GM12891 (cell line): ENCODE data around the gene CATSPERZ.

Source experiments
- PAX5 ChIP-seq: IDR thresholded peaks from 2 replicates; pipeline ENCODE4 v1.6.1; 2011; ENCODE audit warnings: low read length, moderate library complexity, mild to moderate bottlenecking; ENCODE audit not compliant: insufficient read depth, severe bottlenecking
- POLR2A ChIP-seq: IDR thresholded peaks from 2 replicates; pipeline ENCODE4 v1.6.1; 2011; ENCODE audit warnings: low read depth, low read length, control low read depth
- POLR2AphosphoS5 ChIP-seq: IDR thresholded peaks from 2 replicates; pipeline ENCODE4 v1.6.1; 2011; ENCODE audit warnings: low read depth, low read length, control low read depth
- POU2F2 ChIP-seq: IDR thresholded peaks from 2 replicates; pipeline ENCODE4 v1.6.1; 2011; ENCODE audit warnings: low read depth, mild to moderate bottlenecking, control low read depth, low read length, moderate library complexity
- SPI1 ChIP-seq: IDR thresholded peaks from 2 replicates; pipeline ENCODE4 v1.6.1; 2011; ENCODE audit warnings: low read depth, low read length, control low read depth
- TAF1 ChIP-seq: IDR thresholded peaks from 2 replicates; pipeline ENCODE4 v1.6.1; 2011; ENCODE audit warnings: low read depth, low read length, control low read depth

- TF ChIP-seq TAF1 (no peak), SPI1 (no peak), POLR2AphosphoS5 (no peak), POLR2A (no peak), POU2F2 (no peak), PAX5 (no peak)
Observed at GRCh38 chr11:64290352-64291261, 9.6 kb upstream of the CATSPERZ start.
